Fibroblast of lung (primary cell): ENCODE results near the gene ARHGAP11A. TPM values are rescaled to one million over a fixed set of nuclear protein-coding genes. Genes with fewer than 3 reads are reported as not detected.

Experiments used
- DNase-seq, 2 donors: peaks; one replicate each; pipeline versions ENCODE4 v3.0.0 to v3.0.0-alpha.2; 2010; ENCODE audit warnings: low read depth in 2 of 2
- H2AFZ ChIP-seq: 2 replicates; pipeline ENCODE4 v1.5.1; 2012; ENCODE audit warnings: low read length, control low read depth, inconsistent platforms
- H3K27ac ChIP-seq: 2 replicates; pipeline ENCODE4 v1.5.1; 2011; ENCODE audit warnings: low read length, control low read depth; ENCODE audit not compliant: insufficient read depth
- H3K27me3 ChIP-seq: 2 replicates; pipeline ENCODE4 v1.5.1; 2011; ENCODE audit warnings: mild to moderate bottlenecking, low read length; ENCODE audit not compliant: control insufficient read depth, insufficient read depth
- H3K36me3 ChIP-seq: 2 replicates; pipeline ENCODE4 v1.5.1; 2011; ENCODE audit warnings: low read length; ENCODE audit not compliant: control insufficient read depth, insufficient read depth
- H3K4me1 ChIP-seq: 2 replicates; pipeline ENCODE4 v1.5.1; 2011; ENCODE audit warnings: low read length; ENCODE audit not compliant: control insufficient read depth, insufficient read depth; ENCODE audit errors: extremely low read depth
- H3K4me2 ChIP-seq: 2 replicates; pipeline ENCODE4 v1.5.1; 2011; ENCODE audit warnings: low read length, control low read depth; ENCODE audit not compliant: insufficient read depth; ENCODE audit errors: extremely low read depth
- H3K4me3 ChIP-seq, 4 experiments: fragments of 200-600 bp in 1 of 4; sonication (generic) in 1 of 4; replicated peaks in 1 of 4; 2 replicates each; pipeline ENCODE4 v1.5.1; 2011 to 2016; ENCODE audit warnings: low read length in 4 of 4, low read depth in 3 of 4, mild to moderate bottlenecking in 3 of 4, control low read depth in 2 of 4, inconsistent platforms in 1 of 4, mixed read lengths in 1 of 4; ENCODE audit not compliant: insufficient read depth in 1 of 4; ENCODE audit errors: control extremely low read depth in 1 of 4
- H3K79me2 ChIP-seq: 2 replicates; pipeline ENCODE4 v1.5.1; 2012; ENCODE audit warnings: mild to moderate bottlenecking, low read length, inconsistent platforms; ENCODE audit not compliant: control insufficient read depth, insufficient read depth
- H3K9ac ChIP-seq: 2 replicates; pipeline ENCODE4 v1.5.1; 2011; ENCODE audit warnings: mild to moderate bottlenecking, low read length, control low read depth; ENCODE audit not compliant: insufficient read depth
- H3K9me3 ChIP-seq: 2 replicates; pipeline ENCODE4 v1.5.1; 2012; ENCODE audit warnings: low read depth, low read length; ENCODE audit not compliant: control insufficient read depth, insufficient read depth
- H4K20me1 ChIP-seq: 2 replicates; pipeline ENCODE4 v1.5.1; 2011; ENCODE audit warnings: low read length; ENCODE audit not compliant: control insufficient read depth, insufficient read depth; ENCODE audit errors: extremely low read depth
- EZH2 ChIP-seq: IDR thresholded peaks from 2 replicates; pipeline ENCODE4 v1.5.1; 2012; ENCODE audit warnings: low read length, control low read depth, mild to moderate bottlenecking; ENCODE audit errors: missing control alignments
- polyA plus RNA-seq, 2 donors: library from polyadenylated mRNA; depleted of rRNA in 1 of 2; stranded (reverse) in 1 of 2; unstranded in 1 of 2; fragments of >200 nt; gene quantifications; 2 replicates each; pipeline ENCODE4 v1.2.1, GENCODE V29; 2011 to 2012; ENCODE audit warnings: missing spikeins in 1 of 2
- total RNA-seq: library from RNA; depleted of rRNA; stranded (reverse); fragments of >200 nt; gene quantifications from 2 replicates; pipeline ENCODE4 v1.2.1, GENCODE V29; 2014
- TF ChIP-seq, protein P1 (sequence below), 2 donors: IDR thresholded peaks in 1 of 2; conservative IDR thresholded peaks in 1 of 2; 1 replicate in 1 of 2; 2 replicates in 1 of 2; pipeline ENCODE4 v1.5.1; 2011 to 2012; ENCODE audit warnings: low read length in 2 of 2, control low read depth in 1 of 2, inconsistent platforms in 1 of 2, low read depth in 1 of 2, mild to moderate bottlenecking in 1 of 2

ARHGAP11A gene
- total and polyA plus RNA-seq, 2 donors (not counting 1 experiment from before 2014, with no cell fraction given): 9.1 to 21.1 TPM

- no peak overlapping the region for H3K4me3 ChIP-seq
- H3K27me3 ChIP-seq: no peaks in the 10 kb centered on the region
- H3K9me3 ChIP-seq: no peaks in the 10 kb centered on the region
- H3K4me2 ChIP-seq: no peak overlapping the region
- DNase-seq: no peak
- TF ChIP-seq, protein P1, sequence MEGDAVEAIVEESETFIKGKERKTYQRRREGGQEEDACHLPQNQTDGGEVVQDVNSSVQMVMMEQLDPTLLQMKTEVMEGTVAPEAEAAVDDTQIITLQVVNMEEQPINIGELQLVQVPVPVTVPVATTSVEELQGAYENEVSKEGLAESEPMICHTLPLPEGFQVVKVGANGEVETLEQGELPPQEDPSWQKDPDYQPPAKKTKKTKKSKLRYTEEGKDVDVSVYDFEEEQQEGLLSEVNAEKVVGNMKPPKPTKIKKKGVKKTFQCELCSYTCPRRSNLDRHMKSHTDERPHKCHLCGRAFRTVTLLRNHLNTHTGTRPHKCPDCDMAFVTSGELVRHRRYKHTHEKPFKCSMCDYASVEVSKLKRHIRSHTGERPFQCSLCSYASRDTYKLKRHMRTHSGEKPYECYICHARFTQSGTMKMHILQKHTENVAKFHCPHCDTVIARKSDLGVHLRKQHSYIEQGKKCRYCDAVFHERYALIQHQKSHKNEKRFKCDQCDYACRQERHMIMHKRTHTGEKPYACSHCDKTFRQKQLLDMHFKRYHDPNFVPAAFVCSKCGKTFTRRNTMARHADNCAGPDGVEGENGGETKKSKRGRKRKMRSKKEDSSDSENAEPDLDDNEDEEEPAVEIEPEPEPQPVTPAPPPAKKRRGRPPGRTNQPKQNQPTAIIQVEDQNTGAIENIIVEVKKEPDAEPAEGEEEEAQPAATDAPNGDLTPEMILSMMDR (conservative IDR thresholded peaks at IDR 0.05 in 1 of 2, IDR thresholded peaks at IDR 0.05 in 1 of 2; ENCODE audit: low read depth in 1 of 2, low read length in 2 of 2): no peak
- TF ChIP-seq EZH2: no peak
- no peak overlapping the region for H3K9ac ChIP-seq
- no peak overlapping the region for H3K27ac ChIP-seq
- H2AFZ ChIP-seq: no peak overlapping the region
- H3K79me2 ChIP-seq: no peaks in the 10 kb centered on the region
- H3K4me1 ChIP-seq: peaks cover 10% of the 10 kb centered on the region
- no peaks in the 10 kb centered on the region for H4K20me1 ChIP-seq
- no peaks in the 10 kb centered on the region for H3K36me3 ChIP-seq
Measured at GRCh38 chr15:32656091-32656490, 40.8 kb downstream of the ARHGAP11A start.

DNA sequence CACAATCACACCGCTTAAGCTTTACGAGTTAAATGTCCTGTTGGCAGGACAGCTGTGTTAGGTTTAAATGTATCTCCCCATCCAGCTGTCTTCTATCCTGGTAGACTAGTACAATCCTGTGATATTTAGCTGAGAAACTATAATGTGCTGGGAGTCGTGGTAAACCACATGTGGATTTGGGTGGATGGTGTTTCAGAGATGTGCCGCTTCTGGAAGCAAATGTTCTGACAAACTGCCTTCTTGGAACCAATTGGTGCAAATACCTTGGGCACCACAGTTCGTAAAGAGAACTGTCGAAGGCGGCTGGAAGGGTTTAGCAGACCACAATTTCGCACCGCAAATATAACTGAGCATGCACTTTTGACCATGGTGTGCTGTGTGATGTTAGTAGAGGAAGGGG lies 41.2 kb downstream of the ARHGAP11A start:
- no peak overlapping the region for H3K4me3 ChIP-seq
- no peak overlapping the region for H2AFZ ChIP-seq
- TF ChIP-seq, protein P1 (conservative IDR thresholded peaks at IDR 0.05 in 1 of 2, IDR thresholded peaks at IDR 0.05 in 1 of 2; ENCODE audit: low read depth in 1 of 2, low read length in 2 of 2): no peak
- no peak for TF ChIP-seq EZH2
- no peaks in the 10 kb centered on the region for H3K9me3 ChIP-seq
- no peaks in the 10 kb centered on the region for H3K36me3 ChIP-seq
- no peaks in the 10 kb centered on the region for H3K79me2 ChIP-seq
- no peak for DNase-seq
- H4K20me1 ChIP-seq: no peaks in the 10 kb centered on the region
- no peak overlapping the region for H3K9ac ChIP-seq
- H3K27me3 ChIP-seq: no peaks in the 10 kb centered on the region
- H3K27ac ChIP-seq: no peak overlapping the region
- peaks cover 10% of the 10 kb centered on the region for H3K4me1 ChIP-seq
- H3K4me2 ChIP-seq: no peak overlapping the region

DNA sequence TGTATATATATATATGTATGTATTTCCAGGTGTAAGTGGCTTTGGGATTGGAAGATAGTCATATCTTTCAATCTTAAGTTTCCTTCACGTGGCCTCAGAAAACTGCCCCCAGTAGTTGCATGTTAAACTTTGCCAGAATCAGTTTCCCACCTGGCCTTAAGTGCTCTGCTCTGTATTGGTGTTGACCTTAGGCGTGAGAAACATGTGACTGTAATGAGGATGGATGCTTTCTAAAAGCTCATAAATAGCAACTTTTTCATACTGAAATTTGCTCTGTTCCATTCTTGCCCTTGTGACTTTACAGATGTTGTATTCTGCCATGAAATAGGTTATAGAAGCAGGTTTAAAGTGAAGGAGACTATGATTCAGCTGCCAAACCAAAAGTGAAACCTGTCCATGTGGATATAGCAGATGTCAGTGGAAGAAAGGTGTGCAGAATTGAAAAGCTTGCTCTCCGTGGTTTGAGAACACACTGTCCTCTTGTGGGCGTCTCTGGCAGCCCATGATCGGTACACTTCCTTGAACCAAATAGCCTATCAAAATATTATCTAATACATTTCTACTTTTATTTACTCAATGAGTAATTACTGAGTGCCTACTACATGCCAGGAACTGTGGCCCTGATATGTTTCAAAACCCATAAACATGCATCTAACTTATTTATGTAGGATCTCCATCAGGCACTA lies 42.0 kb downstream of the ARHGAP11A start:
- H2AFZ ChIP-seq: no peak overlapping the region
- no peaks in the 10 kb centered on the region for H3K36me3 ChIP-seq
- H3K79me2 ChIP-seq: no peaks in the 10 kb centered on the region
- no peaks in the 10 kb centered on the region for H3K9me3 ChIP-seq
- no peak overlapping the region for H3K4me2 ChIP-seq
- H3K27ac ChIP-seq: no peak overlapping the region
- TF ChIP-seq, protein P1 (conservative IDR thresholded peaks at IDR 0.05 in 1 of 2, IDR thresholded peaks at IDR 0.05 in 1 of 2; ENCODE audit: low read depth in 1 of 2, low read length in 2 of 2): peak in 1 of 2 donors; percentile 32
- no peak for TF ChIP-seq EZH2
- no peak for DNase-seq
- H3K27me3 ChIP-seq: no peaks in the 10 kb centered on the region
- H3K4me3 ChIP-seq: no peak overlapping the region
- no peak overlapping the region for H3K9ac ChIP-seq
- H4K20me1 ChIP-seq: no peaks in the 10 kb centered on the region
- H3K4me1 ChIP-seq: peaks cover 10% of the 10 kb centered on the region
